Measurements from ENCODE around the gene BOD1L1.

Gene BOD1L1

GRCh38 chr4:13526658-13527057, 100.9 kb downstream of the BOD1L1 start:
- Histone ChIP-seq H3K4me2 (ENCODE audit: low read length) (no peak overlapping the region), H3K27me3 (ENCODE audit: insufficient read depth, low read length) (no peaks in the 10 kb centered on the region), H2AFZ (ENCODE audit: low read length) (no peak overlapping the region), H3F3A (ENCODE audit: insufficient read depth, low read length) (no peaks in the 10 kb centered on the region), H3K9me3 (ENCODE audit: low read length) (no peaks in the 10 kb centered on the region), H4K20me1 (ENCODE audit: insufficient read depth, low read length) (no peaks in the 10 kb centered on the region), H3K27ac (ENCODE audit: low read depth, low read length, poor library complexity, severe bottlenecking) (no peak overlapping the region), H3K36me3 (ENCODE audit: insufficient read depth, low read length) (no peaks in the 10 kb centered on the region), H3K9ac (ENCODE audit: low read length) (no peak overlapping the region), H3K79me2 (ENCODE audit: insufficient read depth, low read length) (no peaks in the 10 kb centered on the region), H3K9me2 (ENCODE audit: low read depth, low read length) (no peaks in the 10 kb centered on the region), H3K4me3 (ENCODE audit: low read depth, low read length, poor library complexity, severe bottlenecking) (no peak overlapping the region), H3K4me1 (ENCODE audit: insufficient read depth, low read length, severe bottlenecking) (no peaks in the 10 kb centered on the region)
- no peak for TF ChIP-seq EZH2 (IDR thresholded peaks at IDR 0.05; ENCODE audit: borderline replicate concordance, low read length)
- no peak for TF ChIP-seq CTCF (IDR thresholded peaks at IDR 0.05; ENCODE audit: low read length)

- Histone ChIP-seq H3K9me3 (ENCODE audit: low read length) (no peaks in the 10 kb centered on the region), H3K36me3 (ENCODE audit: insufficient read depth, low read length) (no peaks in the 10 kb centered on the region), H3K9me2 (ENCODE audit: low read depth, low read length) (no peaks in the 10 kb centered on the region), H3K4me1 (ENCODE audit: insufficient read depth, low read length, severe bottlenecking) (no peaks in the 10 kb centered on the region), H3K4me3 (ENCODE audit: low read depth, low read length, poor library complexity, severe bottlenecking) (no peak overlapping the region), H3K79me2 (ENCODE audit: insufficient read depth, low read length) (no peaks in the 10 kb centered on the region), H2AFZ (ENCODE audit: low read length) (no peak overlapping the region), H3K27me3 (ENCODE audit: insufficient read depth, low read length) (no peaks in the 10 kb centered on the region), H3K4me2 (ENCODE audit: low read length) (no peak overlapping the region), H3K27ac (ENCODE audit: low read depth, low read length, poor library complexity, severe bottlenecking) (no peak overlapping the region), H4K20me1 (ENCODE audit: insufficient read depth, low read length) (no peaks in the 10 kb centered on the region), H3F3A (ENCODE audit: insufficient read depth, low read length) (no peaks in the 10 kb centered on the region), H3K9ac (ENCODE audit: low read length) (no peak overlapping the region)
- TF ChIP-seq CTCF (IDR thresholded peaks at IDR 0.05; ENCODE audit: low read length) = no peak
- no peak for TF ChIP-seq EZH2 (IDR thresholded peaks at IDR 0.05; ENCODE audit: borderline replicate concordance, low read length)
Observed at GRCh38 chr4:13525606-13526281, 101.8 kb downstream of the BOD1L1 start.

- H3K9ac ChIP-seq (ENCODE audit: low read length) = no peak overlapping the region
- TF ChIP-seq CTCF (IDR thresholded peaks at IDR 0.05; ENCODE audit: low read length) (no peak), EZH2 (IDR thresholded peaks at IDR 0.05; ENCODE audit: borderline replicate concordance, low read length) (no peak)
- H2AFZ ChIP-seq (ENCODE audit: low read length) = no peak overlapping the region
- H3K4me3 ChIP-seq (ENCODE audit: low read depth, low read length, poor library complexity, severe bottlenecking) = no peak overlapping the region
- no peaks in the 10 kb centered on the region for H3K4me1 ChIP-seq (ENCODE audit: insufficient read depth, low read length, severe bottlenecking)
- no peaks in the 10 kb centered on the region for H3F3A ChIP-seq (ENCODE audit: insufficient read depth, low read length)
- no peaks in the 10 kb centered on the region for H4K20me1 ChIP-seq (ENCODE audit: insufficient read depth, low read length)
- no peaks in the 10 kb centered on the region for H3K9me3 ChIP-seq (ENCODE audit: low read length)
- no peaks in the 10 kb centered on the region for H3K27me3 ChIP-seq (ENCODE audit: insufficient read depth, low read length)
- no peak overlapping the region for H3K27ac ChIP-seq (ENCODE audit: low read depth, low read length, poor library complexity, severe bottlenecking)
- H3K4me2 ChIP-seq (ENCODE audit: low read length) = no peak overlapping the region
- H3K36me3 ChIP-seq (ENCODE audit: insufficient read depth, low read length) = no peaks in the 10 kb centered on the region
- no peaks in the 10 kb centered on the region for H3K79me2 ChIP-seq (ENCODE audit: insufficient read depth, low read length)
- H3K9me2 ChIP-seq (ENCODE audit: low read depth, low read length) = no peaks in the 10 kb centered on the region
Observed at GRCh38 chr4:13524504-13525243, 102.9 kb downstream of the BOD1L1 start.
